ENCODE data around the gene KAT5.
"Not testable (repeated sequence)": the region's sequence is repeated elsewhere in the genome, so short reads cannot be mapped to it uniquely, and the experiment has no call there.

KAT5 gene

GRCh38 chr11:65762169-65762568, 50.1 kb downstream of the KAT5 start:
- not testable (repeated sequence) for DNase-seq

- DNase-seq: not testable (repeated sequence)
These were observed 50.8 kb downstream of the KAT5 start for GRCh38 chr11:65762816-65763215.

GRCh38 chr11:65764434-65764833, 52.4 kb downstream of the KAT5 start:
- no peak for DNase-seq

GRCh38 chr11:65766535-65766934, 54.5 kb downstream of the KAT5 start:
- no peak for DNase-seq

GRCh38 chr11:65767406-65767805, 55.4 kb downstream of the KAT5 start:
- no peak for DNase-seq

- not testable (repeated sequence) for DNase-seq
These were observed 55.8 kb downstream of the KAT5 start for GRCh38 chr11:65767806-65768205.

Measured in NCI-H2029 (cell line).